ENCODE data around the gene RANBP10.
"Not testable (repeated sequence)": the region's sequence is repeated elsewhere in the genome, so short reads cannot be mapped to it uniquely, and the experiment has no call there.

The RANBP10 gene

GRCh38 chr16:67775273-67775672 lies 31.1 kb downstream of the RANBP10 start:
- no peak for DNase-seq

- no peak for DNase-seq
These were observed 31.9 kb downstream of the RANBP10 start for GRCh38 chr16:67774457-67774853.

GRCh38 chr16:67773569-67774456 lies 32.5 kb downstream of the RANBP10 start:
- no peak for DNase-seq

GRCh38 chr16:67773099-67773498 lies 33.3 kb downstream of the RANBP10 start:
- no peak for DNase-seq

- no peak for DNase-seq
These were observed 35.9 kb downstream of the RANBP10 start for GRCh38 chr16:67770346-67770991.

GRCh38 chr16:67767953-67768352 lies 38.4 kb downstream of the RANBP10 start:
- no peak for DNase-seq

- DNase-seq: no peak
These were observed 40.1 kb downstream of the RANBP10 start for GRCh38 chr16:67766291-67766690.

- DNase-seq: no peak
These were observed 42.1 kb downstream of the RANBP10 start for GRCh38 chr16:67764158-67764667.

GRCh38 chr16:67763066-67763465 lies 43.3 kb downstream of the RANBP10 start:
- DNase-seq: no peak

GRCh38 chr16:67762385-67762784 lies 44.0 kb downstream of the RANBP10 start:
- no peak for DNase-seq

- no peak for DNase-seq
These were observed 44.4 kb downstream of the RANBP10 start for GRCh38 chr16:67761924-67762323.

- DNase-seq: no peak
These were observed 45.5 kb downstream of the RANBP10 start for GRCh38 chr16:67760956-67761230.

- no peak for DNase-seq
These were observed 46.0 kb downstream of the RANBP10 start for GRCh38 chr16:67760206-67760955.

GRCh38 chr16:67758966-67759365 lies 47.4 kb downstream of the RANBP10 start:
- DNase-seq: no peak

GRCh38 chr16:67758006-67758405 lies 48.4 kb downstream of the RANBP10 start:
- no peak for DNase-seq

GRCh38 chr16:67752641-67753040 lies 53.7 kb downstream of the RANBP10 start:
- no peak for DNase-seq

- DNase-seq: not testable (repeated sequence)
These were observed 55.0 kb downstream of the RANBP10 start for GRCh38 chr16:67751331-67751730.

- no peak for DNase-seq
These were observed 55.9 kb downstream of the RANBP10 start for GRCh38 chr16:67750466-67750865.

GRCh38 chr16:67749436-67750078 lies 56.8 kb downstream of the RANBP10 start:
- no peak for DNase-seq

GRCh38 chr16:67748834-67749233 lies 57.5 kb downstream of the RANBP10 start:
- DNase-seq: no peak

GRCh38 chr16:67746846-67747245 lies 59.5 kb downstream of the RANBP10 start:
- DNase-seq: no peak

GRCh38 chr16:67741118-67741517 lies 65.2 kb downstream of the RANBP10 start:
- no peak for DNase-seq

GRCh38 chr16:67740391-67740790 lies 66.0 kb downstream of the RANBP10 start:
- no peak for DNase-seq
